K562 (cell line): Measurements from ENCODE around the gene SMAGP. TPM values are rescaled to one million over a fixed set of nuclear protein-coding genes. Genes with fewer than 3 reads are reported as not detected.

ENCODE experiments used
- CC2D1A ChIP-seq: fragments of 450-650 bp; IDR thresholded peaks from 2 replicates; pipeline ENCODE4 v1.6.1; 2017; ENCODE audit warnings: mild to moderate bottlenecking
- CHD2 ChIP-seq: IDR thresholded peaks from 2 replicates; pipeline ENCODE4 v1.6.1; 2011; ENCODE audit warnings: low read depth, low read length
- EWSR1 ChIP-seq: fragments of 450-650 bp; IDR thresholded peaks from 2 replicates; pipeline ENCODE4 v1.6.1; 2018; ENCODE audit warnings: borderline replicate concordance, mild to moderate bottlenecking, low read depth, moderate library complexity; ENCODE audit not compliant: partially characterized antibody
- HDAC2 ChIP-seq: fragments of 450-650 bp; IDR thresholded peaks from 2 replicates; pipeline ENCODE4 v1.6.1; 2016; ENCODE audit warnings: mild to moderate bottlenecking
- HDGF ChIP-seq: fragments of 450-650 bp; IDR thresholded peaks from 2 replicates; pipeline ENCODE4 v1.6.1; 2016
- JUNB ChIP-seq: fragments of 450-650 bp; formaldehyde crosslinking; conservative IDR thresholded peaks from 2 replicates; pipeline ENCODE4 v1.4.0; 2020; ENCODE audit warnings: mild to moderate bottlenecking
- JUND ChIP-seq, 2 experiments: IDR thresholded peaks; 2 replicates in 1 of 2; 3 replicates in 1 of 2; pipeline ENCODE4 v1.6.1; 2011; ENCODE audit warnings: borderline replicate concordance in 2 of 2, low read depth in 2 of 2, low read length in 2 of 2, improper control_type of control experiment in 1 of 2, missing biosample characterization in 1 of 2, missing genetic modification characterization in 1 of 2, missing genetic modification reagents in 1 of 2
- LCOR ChIP-seq: sonication (generic); formaldehyde crosslinking; IDR thresholded peaks from 2 replicates; pipeline ENCODE4 v1.8.0; 2022; ENCODE audit warnings: mild to moderate bottlenecking, missing genetic modification reagents
- MNT ChIP-seq, 2 experiments: fragments of 450-650 bp; conservative IDR thresholded peaks; 2 replicates each; pipeline ENCODE4 v1.6.1; 2017; ENCODE audit warnings: mild to moderate bottlenecking in 2 of 2, moderate library complexity in 2 of 2
- NCOA6 ChIP-seq: fragments of 450-650 bp; IDR thresholded peaks from 2 replicates; pipeline ENCODE4 v1.6.1; 2017; ENCODE audit warnings: mild to moderate bottlenecking
- NFYB ChIP-seq: IDR thresholded peaks from 2 replicates; pipeline ENCODE4 v1.6.1; 2011; ENCODE audit warnings: mild to moderate bottlenecking, moderate library complexity; ENCODE audit not compliant: insufficient read length; ENCODE audit errors: extremely low read depth
- NONO ChIP-seq, 2 experiments: fragments of 200-400 bp in 1 of 2; fragments of 450-650 bp in 1 of 2; formaldehyde crosslinking in 1 of 2; IDR thresholded peaks; 2 replicates each; pipeline ENCODE4 v1.6.1; 2017; ENCODE audit warnings: low read depth in 2 of 2, mild to moderate bottlenecking in 2 of 2, moderate library complexity in 2 of 2, low read length in 1 of 2
- PTRF ChIP-seq: fragments of 450-650 bp; IDR thresholded peaks from 2 replicates; pipeline ENCODE4 v1.6.1; 2016; ENCODE audit warnings: mild to moderate bottlenecking, missing genetic modification characterization, missing compliant biosample characterization
- SAFB ChIP-seq: fragments of 200-400 bp; formaldehyde crosslinking; IDR thresholded peaks from 2 replicates; pipeline ENCODE4 v1.6.1; 2017; ENCODE audit warnings: low read depth, low read length, borderline replicate concordance
- SNRNP70 ChIP-seq: fragments of 200-400 bp; formaldehyde crosslinking; optimal IDR thresholded peaks from 2 replicates; pipeline ENCODE3; 2017; ENCODE audit warnings: low read depth, low read length
- TGIF2 ChIP-seq: sonication (generic); formaldehyde crosslinking; IDR thresholded peaks from 2 replicates; pipeline ENCODE4 v1.8.1; 2022; ENCODE audit warnings: mild to moderate bottlenecking, missing genetic modification reagents, moderate library complexity
- U2AF2 ChIP-seq: fragments of 200-400 bp; formaldehyde crosslinking; optimal IDR thresholded peaks from 2 replicates; pipeline ENCODE3; 2017; ENCODE audit warnings: low read depth, mild to moderate bottlenecking, low read length
- ZBED1 ChIP-seq: IDR thresholded peaks from 2 replicates; pipeline ENCODE4 v1.6.1; 2014
- ZKSCAN1 ChIP-seq: fragments of 150-350 bp; IDR thresholded peaks from 2 replicates; pipeline ENCODE4 v1.6.1; 2016; ENCODE audit warnings: low read depth, low read length
- ZNF121 ChIP-seq: sonication (generic); formaldehyde crosslinking; conservative IDR thresholded peaks from 2 replicates; pipeline ENCODE4 v1.8.0; 2022; ENCODE audit warnings: missing genetic modification reagents
- ZNF282 ChIP-seq: sonication (generic); formaldehyde crosslinking; IDR thresholded peaks from 2 replicates; pipeline ENCODE4 v1.8.1; 2023; ENCODE audit warnings: missing genetic modification reagents
- ZNF3 ChIP-seq: fragments of 250-450 bp; sonication (Bioruptor Pico); IDR thresholded peaks from 2 replicates; pipeline ENCODE4 v1.5.0; 2021; ENCODE audit warnings: mild to moderate bottlenecking, moderate library complexity
- ZNF395 ChIP-seq: fragments of 200-800 bp; sonication (Bioruptor generic); IDR thresholded peaks from 2 replicates; pipeline ENCODE4 v1.6.1; 2017; ENCODE audit warnings: missing genetic modification characterization, missing compliant biosample characterization
- polyA plus RNA-seq, 8 experiments: library from polyadenylated mRNA; depleted of rRNA in 4 of 8; stranded (reverse) in 5 of 8; unstranded in 3 of 8; fragments of >200 nt; fragmentation: Nextera tagmentation in 2 of 8; fragmentation: Illumina TruSeq in 1 of 8; extraction: Ambion mirVana in 2 of 8; extraction: Trizol in 1 of 8; gene quantifications; 2 replicates each; pipeline versions ENCODE4 v1.2.1 to v1.2.3, GENCODE V29; 2011 to 2014; ENCODE audit warnings: inconsistent platforms in 1 of 8, missing spikeins in 1 of 8
- total RNA-seq, 7 experiments: library from RNA; depleted of rRNA in 6 of 7; stranded (reverse); fragments of >200 nt in 6 of 7; fragmentation: Illumina TruSeq in 2 of 7; extraction: Trizol in 2 of 7; gene quantifications; 2 replicates each; pipeline versions ENCODE4 v1.2.1 to v1.2.3, GENCODE V29; 2011 to 2021; ENCODE audit warnings: low replicate concordance in 1 of 7
- TF ChIP-seq, protein P1 (sequence below): fragments of 450-650 bp; conservative IDR thresholded peaks from 2 replicates; pipeline ENCODE4 v1.6.1; 2016; ENCODE audit warnings: missing genetic modification characterization, low read depth, mild to moderate bottlenecking, control low read depth, missing compliant biosample characterization
- TF ChIP-seq, protein P2 (sequence below): sonication (generic); formaldehyde crosslinking; IDR thresholded peaks from 2 replicates; pipeline ENCODE4 v1.8.0; 2022; ENCODE audit warnings: missing genetic modification reagents, mild to moderate bottlenecking, moderate library complexity, borderline replicate concordance

Gene SMAGP
- total and polyA plus RNA-seq, 9 of the 15 experiments (the other 6 are each of a cell fraction or from before 2014, with no cell fraction given): 23.1 to 62.3 (median 29.9) TPM

- no peak for TF ChIP-seq ZKSCAN1
- no peak for TF ChIP-seq ZBED1
- no peak for TF ChIP-seq NONO (IDR thresholded peaks at IDR 0.05; ENCODE audit: low read depth in 2 of 2, low read length in 1 of 2)
- no peak for TF ChIP-seq TGIF2 (CRISPR knock-in tag)
- TF ChIP-seq HDAC2: 0 out of 2 replicates have a peak, but pooled peaks have one; percentile 33
- no peak for TF ChIP-seq NCOA6
- TF ChIP-seq NFYB: no peak
- TF ChIP-seq ZNF121 (CRISPR knock-in tag): no peak
- no peak for TF ChIP-seq LCOR (CRISPR knock-in tag)
- no peak for TF ChIP-seq EWSR1
- no peak for TF ChIP-seq PTRF
- no peak for TF ChIP-seq SAFB
- peak; percentile 24 for TF ChIP-seq SNRNP70
- no peak for TF ChIP-seq JUNB
- no peak for TF ChIP-seq U2AF2
- TF ChIP-seq HDGF: no peak
- no peak for TF ChIP-seq ZNF3 (CRISPR knock-in tag)
- peak; percentile 83 for TF ChIP-seq ZNF395
- peak; percentile 69 to 74; a peak in 3 of 4 replicates for TF ChIP-seq MNT (conservative IDR thresholded peaks at IDR 0.05)
- TF ChIP-seq CHD2: peak; percentile 32; the same call in 1 of the 2 replicates
- TF ChIP-seq, protein P1, sequence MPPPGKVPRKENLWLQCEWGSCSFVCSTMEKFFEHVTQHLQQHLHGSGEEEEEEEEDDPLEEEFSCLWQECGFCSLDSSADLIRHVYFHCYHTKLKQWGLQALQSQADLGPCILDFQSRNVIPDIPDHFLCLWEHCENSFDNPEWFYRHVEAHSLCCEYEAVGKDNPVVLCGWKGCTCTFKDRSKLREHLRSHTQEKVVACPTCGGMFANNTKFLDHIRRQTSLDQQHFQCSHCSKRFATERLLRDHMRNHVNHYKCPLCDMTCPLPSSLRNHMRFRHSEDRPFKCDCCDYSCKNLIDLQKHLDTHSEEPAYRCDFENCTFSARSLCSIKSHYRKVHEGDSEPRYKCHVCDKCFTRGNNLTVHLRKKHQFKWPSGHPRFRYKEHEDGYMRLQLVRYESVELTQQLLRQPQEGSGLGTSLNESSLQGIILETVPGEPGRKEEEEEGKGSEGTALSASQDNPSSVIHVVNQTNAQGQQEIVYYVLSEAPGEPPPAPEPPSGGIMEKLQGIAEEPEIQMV (tag): no peak
- TF ChIP-seq CC2D1A: no peak
- TF ChIP-seq ZNF282 (CRISPR knock-in tag): no peak
- no peak for TF ChIP-seq JUND (IDR thresholded peaks at IDR 0.05; ENCODE audit: borderline replicate concordance, low read depth, low read length)
- TF ChIP-seq JUND (tag; IDR thresholded peaks at IDR 0.05; ENCODE audit: borderline replicate concordance, low read depth, low read length): no peak
- TF ChIP-seq, protein P2, sequence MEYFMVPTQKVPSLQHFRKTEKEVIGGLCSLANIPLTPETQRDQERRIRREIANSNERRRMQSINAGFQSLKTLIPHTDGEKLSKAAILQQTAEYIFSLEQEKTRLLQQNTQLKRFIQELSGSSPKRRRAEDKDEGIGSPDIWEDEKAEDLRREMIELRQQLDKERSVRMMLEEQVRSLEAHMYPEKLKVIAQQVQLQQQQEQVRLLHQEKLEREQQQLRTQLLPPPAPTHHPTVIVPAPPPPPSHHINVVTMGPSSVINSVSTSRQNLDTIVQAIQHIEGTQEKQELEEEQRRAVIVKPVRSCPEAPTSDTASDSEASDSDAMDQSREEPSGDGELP (CRISPR knock-in tag): peak; percentile 90
These were observed 52.1 kb downstream of the SMAGP start, which contains the start of gene POU6F1 (continued) for GRCh38 chr12:51217968-51218606.
